GM12874 (cell line): ENCODE results near the gene PPARA.

Experiments used
- CTCF ChIP-seq: IDR thresholded peaks from 2 replicates; pipeline ENCODE4 v1.5.1; 2011; ENCODE audit warnings: low read depth, mild to moderate bottlenecking, control low read depth, low read length, moderate library complexity; ENCODE audit not compliant: insufficient read depth

The PPARA gene

GRCh38 chr22:46105494-46106278 lies 44.6 kb upstream of the PPARA start:
- no peak for TF ChIP-seq CTCF

- TF ChIP-seq CTCF = no peak
Observed at GRCh38 chr22:46106279-46107022, 43.9 kb upstream of the PPARA start.

GRCh38 chr22:46107089-46107664 lies 43.1 kb upstream of the PPARA start:
- TF ChIP-seq CTCF = no peak

- TF ChIP-seq CTCF = no peak
Observed at GRCh38 chr22:46107753-46108563, 42.4 kb upstream of the PPARA start.

GRCh38 chr22:46108564-46109473 lies 41.5 kb upstream of the PPARA start:
- no peak for TF ChIP-seq CTCF

GRCh38 chr22:46109474-46110003 lies 40.8 kb upstream of the PPARA start:
- no peak for TF ChIP-seq CTCF
